Femur (tissue), 1 donor: Measurements from ENCODE around the gene DOCK10.
"Not testable (repeated sequence)": the region's sequence is repeated elsewhere in the genome, so short reads cannot be mapped to it uniquely, and the experiment has no call there.

Experiments used
- DNase-seq: peaks from one replicate; pipeline ENCODE4 v3.0.0-alpha.2; 2017

The DOCK10 gene

DNA sequence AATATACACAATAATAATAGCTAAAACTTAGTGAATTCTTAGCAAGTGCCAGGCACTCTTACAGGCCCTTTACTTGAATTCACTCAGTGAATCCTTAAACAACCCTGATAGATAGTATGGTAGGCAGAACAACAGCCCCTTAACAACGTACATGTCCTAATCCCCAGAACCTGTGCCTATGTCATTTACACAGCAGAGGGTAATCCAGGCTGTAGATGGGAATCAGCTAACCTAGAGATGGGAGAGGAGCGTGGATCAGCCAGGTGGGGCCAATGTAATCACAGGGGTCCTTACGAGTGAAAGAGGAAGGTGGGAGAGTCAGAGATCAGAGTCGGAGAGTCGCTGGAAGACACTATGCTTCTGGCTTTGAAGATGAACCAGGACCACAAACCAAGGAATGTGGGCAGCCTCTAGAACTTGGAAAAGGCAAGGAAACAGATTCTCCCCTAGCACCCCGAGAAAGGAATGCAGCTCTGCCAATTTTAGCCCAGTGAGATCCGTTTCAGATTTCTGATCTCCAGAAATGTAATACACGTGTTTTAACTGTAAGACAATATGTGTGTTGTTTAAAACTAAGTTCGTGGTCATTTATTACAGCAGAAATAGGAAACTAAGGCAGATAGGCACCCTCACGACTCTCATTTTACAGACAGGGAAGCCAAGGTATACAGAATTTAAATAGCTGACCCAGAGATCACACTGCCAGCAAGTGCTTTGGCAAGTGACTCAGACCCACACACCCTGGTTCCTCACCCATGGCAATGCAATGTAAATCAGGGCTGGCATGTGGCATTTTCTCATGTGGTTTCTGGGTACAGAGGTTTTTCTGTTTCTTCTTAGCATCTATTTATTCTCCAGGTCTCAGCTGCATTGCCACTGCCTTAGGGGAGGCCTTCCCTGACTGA, 68.9 kb downstream of the DOCK10 start:
- peak; percentile 32 for DNase-seq

- no peak for DNase-seq
Observed at GRCh38 chr2:224971214-224971613, 71.1 kb downstream of the DOCK10 start.

GRCh38 chr2:224970311-224970710, 72.0 kb downstream of the DOCK10 start:
- no peak for DNase-seq

GRCh38 chr2:224969633-224970260, 72.5 kb downstream of the DOCK10 start:
- DNase-seq, result no peak

- no peak for DNase-seq
Observed at GRCh38 chr2:224969095-224969494, 73.2 kb downstream of the DOCK10 start.

- no peak for DNase-seq
Observed at GRCh38 chr2:224968051-224968450, 74.2 kb downstream of the DOCK10 start.

- no peak for DNase-seq
Observed at GRCh38 chr2:224966613-224967012, 75.7 kb downstream of the DOCK10 start.

DNA sequence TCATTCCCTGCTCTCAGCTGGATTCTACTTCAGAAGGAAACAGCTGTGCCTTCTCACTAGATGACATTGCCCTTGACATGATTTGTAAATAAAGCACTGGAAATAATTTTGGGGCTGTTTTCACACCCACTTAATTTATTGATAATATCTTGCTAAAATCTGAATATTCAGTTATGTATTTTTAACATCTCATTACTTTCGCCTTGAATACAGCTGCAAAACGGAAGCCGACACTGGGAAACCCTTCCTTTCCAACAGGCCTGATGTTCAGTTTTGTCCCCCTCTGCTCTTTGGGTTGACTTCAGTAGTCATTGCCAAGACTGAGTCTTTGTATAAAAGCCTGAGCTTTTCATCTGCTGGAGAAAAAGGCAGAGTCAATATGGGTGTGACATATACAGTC, 82.7 kb downstream of the DOCK10 start:
- no peak for DNase-seq

- DNase-seq, result no peak
Observed at GRCh38 chr2:224958873-224959272, 83.4 kb downstream of the DOCK10 start.

GRCh38 chr2:224958462-224958857, 83.8 kb downstream of the DOCK10 start:
- no peak for DNase-seq

DNA sequence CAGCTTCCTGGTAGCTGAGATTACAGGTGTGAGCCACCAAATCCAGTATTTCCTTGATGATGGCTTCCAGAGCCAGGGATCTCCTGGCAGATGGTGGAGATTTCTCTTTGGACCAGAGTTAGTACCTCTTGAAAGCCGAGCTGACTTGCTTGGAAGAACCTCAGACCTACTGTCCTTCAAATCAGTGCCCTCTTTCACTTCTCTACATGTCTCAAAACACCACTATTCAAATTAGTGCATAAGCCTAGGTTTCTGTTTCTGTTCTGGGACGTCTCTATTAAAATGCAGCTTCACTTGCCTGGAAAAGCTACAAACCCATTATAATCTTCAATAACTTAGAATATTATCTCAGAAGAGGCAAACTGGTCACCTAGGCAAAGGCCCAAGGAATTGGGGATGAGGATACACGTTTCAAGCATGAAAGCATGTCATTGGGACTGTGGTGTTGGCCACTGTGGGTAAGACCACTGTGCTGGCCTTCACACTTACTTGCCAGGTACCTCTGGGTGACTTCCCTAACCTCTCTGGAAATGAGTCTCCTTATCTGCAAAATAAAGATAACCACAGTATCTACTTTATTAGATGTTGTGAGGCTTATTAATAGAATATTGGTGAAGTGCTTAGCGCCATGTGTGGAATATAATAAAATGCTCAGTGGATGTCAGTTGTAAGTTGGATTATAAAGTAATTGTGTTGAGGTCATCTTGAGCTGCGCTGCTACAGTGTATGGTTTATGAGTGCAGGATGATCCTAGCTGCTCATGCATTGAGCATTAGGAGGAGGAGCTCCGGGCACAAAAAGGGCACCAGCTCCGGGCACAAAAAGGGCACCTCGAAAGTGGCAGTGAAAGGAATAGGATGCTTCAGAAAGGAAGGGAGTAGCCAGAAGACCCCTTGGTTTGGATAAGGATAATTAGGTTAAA, 84.5 kb downstream of the DOCK10 start:
- DNase-seq, result no peak

- no peak for DNase-seq
Observed at GRCh38 chr2:224956706-224957105, 85.6 kb downstream of the DOCK10 start.

DNA sequence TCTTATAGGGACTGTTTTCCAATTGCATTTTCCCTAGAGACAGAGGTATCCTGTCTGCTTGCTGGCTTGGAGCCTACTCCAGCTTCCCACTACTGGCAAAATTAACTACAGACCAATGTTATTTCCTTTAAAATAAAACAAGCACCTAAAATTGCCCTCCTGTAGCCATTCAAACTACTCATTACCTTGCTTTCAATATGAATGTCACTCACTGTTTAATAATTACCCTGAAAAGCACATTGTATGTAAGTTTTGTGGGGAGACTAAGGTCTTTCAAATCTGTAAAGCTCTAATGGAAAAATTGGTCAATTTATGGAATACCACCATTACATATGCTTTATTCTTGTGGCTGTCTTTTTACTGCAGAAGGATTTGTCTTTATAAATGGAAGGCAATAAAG, 87.3 kb downstream of the DOCK10 start:
- DNase-seq, result no peak

DNA sequence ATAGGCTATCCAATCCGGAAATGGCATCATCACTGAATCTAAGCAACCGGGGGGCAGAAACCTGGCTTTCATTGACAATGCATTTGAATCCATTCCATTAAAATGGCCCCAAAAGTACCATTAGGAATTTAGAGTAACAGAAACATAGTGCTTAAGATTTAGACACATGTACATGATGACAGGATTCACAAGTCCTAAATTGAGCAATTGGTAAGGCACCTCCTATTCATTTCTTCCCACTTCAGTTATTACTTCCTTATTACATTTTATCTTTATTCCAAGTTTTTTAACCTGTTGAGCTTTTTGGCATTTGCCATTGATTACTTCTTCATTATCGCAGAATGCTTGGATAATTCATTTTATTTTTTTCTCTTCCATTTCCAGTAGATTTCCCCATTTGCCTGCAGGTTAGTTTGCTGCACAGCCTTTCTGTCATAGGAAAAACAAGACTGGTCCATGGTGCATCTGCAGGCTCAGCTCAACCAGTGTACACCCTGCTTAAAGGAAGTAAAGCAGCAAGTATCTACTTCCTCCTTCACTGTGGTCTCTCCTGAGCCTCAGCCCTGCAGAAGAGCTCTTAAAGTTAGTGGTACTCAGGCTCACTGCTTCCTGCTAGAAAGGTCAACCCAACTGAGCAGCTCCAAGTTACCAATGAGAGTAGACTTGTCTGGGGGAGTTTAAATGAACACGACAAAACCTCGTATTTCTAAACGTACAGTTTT, 89.2 kb downstream of the DOCK10 start:
- no peak for DNase-seq

DNA sequence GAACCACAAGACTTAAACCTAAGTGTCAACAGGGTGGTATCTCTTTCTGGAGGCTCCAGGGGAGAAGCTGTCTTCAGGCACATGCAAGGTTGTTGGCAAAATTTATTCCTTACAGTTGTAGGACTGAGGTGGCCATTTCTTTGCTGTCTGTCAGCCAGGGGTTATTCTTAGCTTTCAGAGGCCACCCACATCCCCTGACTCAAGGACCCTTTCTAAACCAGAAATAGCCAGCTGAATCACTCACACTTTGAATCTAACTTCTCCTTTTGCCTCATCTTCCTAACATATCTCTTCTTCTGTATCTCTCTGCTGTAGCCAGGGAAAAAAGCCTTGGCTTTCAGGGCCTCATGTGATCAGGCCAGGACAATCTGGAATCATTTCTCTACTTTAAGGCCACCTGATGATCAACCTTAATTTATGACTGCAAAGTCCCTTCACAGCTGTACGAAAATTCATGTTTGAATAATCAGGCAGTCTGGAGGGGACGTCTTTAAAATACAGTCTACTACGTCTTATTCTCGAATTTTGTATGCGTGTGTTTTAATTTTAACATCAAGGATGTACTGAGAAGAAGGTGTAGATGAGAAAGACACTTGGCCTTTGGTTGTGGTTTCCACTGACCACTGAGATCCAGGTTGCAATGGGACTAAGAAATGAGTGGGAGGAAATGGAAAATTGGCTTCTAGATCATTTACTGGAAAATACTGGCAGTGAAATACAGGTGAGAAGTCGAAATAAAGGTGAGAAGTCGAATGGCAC, 90.4 kb downstream of the DOCK10 start:
- DNase-seq, result no peak

DNA sequence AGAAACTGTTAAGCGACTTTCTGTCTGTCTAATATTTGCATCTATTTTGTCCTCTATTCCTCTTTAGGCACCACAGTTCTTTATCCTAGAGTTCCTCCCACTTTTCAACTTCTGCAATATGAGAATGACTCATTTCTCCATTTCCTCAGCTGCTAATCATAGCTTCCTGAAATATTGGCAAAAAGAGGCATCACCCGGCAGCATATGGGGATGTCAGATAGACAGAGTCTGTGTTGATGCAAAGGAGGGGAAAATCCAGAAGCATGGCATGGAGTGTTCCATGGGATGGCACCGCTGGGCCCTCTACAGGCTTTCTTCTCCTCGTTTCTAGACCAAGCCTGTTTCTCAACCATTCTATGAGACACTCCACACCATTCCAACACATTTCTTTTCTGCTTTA, 93.4 kb downstream of the DOCK10 start:
- DNase-seq, result no peak

DNA sequence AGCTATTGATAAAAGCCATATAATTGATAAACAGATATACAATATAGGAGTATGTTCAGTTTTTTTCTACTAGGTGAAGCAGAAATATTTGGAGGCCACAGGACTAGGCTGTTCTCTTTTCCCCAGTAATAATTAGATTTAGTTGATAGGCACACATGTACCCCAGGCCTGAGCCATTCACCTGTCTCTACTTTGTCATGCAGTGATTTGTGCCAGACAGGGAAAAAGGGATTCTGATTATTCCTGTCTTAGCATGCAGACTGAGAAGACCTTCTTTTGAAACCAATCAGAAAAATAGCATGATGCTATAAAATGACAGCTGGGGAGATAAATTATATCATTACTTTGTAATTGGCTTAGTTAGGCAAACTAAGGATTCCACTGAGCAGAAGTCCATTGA, 94.3 kb downstream of the DOCK10 start:
- DNase-seq, result no peak

DNA sequence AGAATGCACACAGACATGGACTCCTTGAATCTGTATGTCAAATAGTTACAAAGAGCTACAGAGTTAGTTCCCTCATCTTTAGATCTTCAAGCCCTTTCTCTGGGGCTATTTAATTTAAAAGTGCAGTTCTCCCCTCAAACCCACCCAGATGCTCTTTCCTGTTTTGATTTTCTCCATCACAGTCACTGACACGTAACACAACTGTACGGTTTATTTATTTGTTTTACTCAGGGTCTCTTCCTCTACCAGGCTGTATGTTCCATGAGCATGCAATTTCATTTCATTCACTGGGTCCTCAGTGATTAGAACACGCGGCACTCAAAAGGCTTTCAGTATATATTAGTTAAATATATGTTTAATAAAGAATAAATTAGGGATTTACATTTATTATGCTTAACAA, 94.7 kb downstream of the DOCK10 start:
- DNase-seq, result no peak

DNA sequence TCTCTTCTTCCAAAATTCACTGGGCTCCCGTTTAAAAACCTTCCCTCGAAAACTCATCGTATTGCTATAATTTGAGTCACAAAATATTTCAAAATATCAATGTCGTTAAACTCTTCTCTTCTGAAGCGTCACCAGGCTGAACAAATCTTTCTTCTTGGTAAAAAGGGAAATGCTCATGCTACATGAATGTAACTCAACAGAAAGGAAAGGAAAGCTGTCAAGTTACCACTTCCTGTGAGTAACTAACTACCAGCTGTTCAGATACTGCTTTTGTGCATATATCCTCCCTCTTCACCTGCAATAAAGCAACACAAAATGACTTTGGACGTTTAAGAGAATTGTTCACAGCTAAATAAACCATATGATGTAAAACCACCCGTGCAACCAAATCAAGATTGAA, 95.4 kb downstream of the DOCK10 start:
- no peak for DNase-seq

DNA sequence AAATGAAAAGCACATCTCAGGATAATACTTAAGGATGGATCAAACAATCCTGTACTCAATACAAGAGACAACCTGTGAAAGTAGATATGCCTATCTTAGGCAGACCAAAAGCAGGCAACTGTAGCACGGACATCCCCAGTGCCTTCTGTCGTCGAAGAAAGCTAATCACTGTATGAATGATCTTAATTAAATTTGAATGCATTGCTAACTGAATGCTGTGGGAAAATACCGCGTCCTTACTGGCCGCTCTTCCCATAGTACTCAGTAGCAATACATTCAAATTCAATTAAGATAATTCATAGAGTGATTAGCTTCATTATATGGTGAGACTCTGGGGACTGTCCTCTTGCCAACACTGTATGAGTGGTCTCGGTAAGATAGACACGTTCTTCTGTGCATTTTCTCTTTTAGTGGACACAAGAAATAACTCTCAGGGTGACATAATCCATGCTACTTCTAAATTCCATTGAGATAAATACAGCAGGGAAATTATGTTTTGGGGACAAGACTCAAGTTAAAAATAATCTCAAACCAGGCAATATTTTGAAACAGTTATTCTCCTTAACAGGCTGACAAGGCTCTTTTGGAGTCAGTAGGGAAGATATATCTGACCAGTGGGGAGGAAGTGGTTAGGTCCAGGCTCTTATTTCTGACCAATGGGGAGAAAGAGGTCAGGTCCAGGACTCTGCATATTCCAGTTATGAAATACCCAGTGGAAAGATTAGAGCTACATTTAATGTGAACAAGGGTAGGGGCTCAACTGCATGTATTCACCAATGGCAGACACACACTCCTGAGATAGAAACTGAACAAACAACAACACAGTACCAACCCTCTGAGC, 97.3 kb downstream of the DOCK10 start:
- no peak for DNase-seq

DNA sequence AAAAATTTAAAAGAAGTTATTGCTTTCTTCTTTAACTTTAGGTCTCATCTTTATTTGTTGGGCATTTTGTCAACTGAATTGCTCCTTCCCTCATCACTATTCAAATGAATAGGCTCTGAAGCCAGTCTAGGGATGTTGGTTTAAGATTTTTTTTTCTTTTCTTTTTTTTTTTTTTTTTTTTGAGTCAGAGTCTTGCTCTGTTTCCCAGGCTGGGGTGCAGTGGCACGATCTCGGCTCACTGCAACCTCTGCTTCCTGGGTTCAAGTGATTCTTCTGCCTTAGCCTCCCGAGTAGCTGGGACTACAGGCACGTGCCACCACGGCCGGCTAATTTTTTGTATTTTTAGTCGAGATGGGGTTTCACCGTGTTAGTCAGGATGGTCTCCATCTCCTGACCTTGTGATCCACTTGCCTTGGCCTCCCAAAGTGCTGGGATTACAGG, 98.6 kb downstream of the DOCK10 start:
- not testable (repeated sequence) for DNase-seq
